Fibroblast of pulmonary artery (primary cell): ENCODE results near the gene JAG2.

Source experiments
- DNase-seq: peaks from one replicate; pipeline ENCODE4 v3.0.0-alpha.2; 2010; ENCODE audit warnings: low read depth
- H3K4me3 ChIP-seq: replicated peaks from 2 replicates; pipeline ENCODE4 v1.5.1; 2011; ENCODE audit warnings: low read depth, mild to moderate bottlenecking, control low read depth, low read length, moderate library complexity
- CTCF ChIP-seq: IDR thresholded peaks from 2 replicates; pipeline ENCODE4 v1.5.1; 2011; ENCODE audit warnings: mild to moderate bottlenecking, control low read depth, low read length, inconsistent platforms; ENCODE audit errors: missing control alignments

The JAG2 gene

GRCh38 chr14:105195051-105195450 is 26.5 kb upstream of the JAG2 start:
- H3K4me3 ChIP-seq: no peak overlapping the region
- no peak for TF ChIP-seq CTCF
- no peak for DNase-seq

GRCh38 chr14:105193916-105194782 is 25.6 kb upstream of the JAG2 start:
- no peak for TF ChIP-seq CTCF
- DNase-seq: peak; percentile 43
- no peak overlapping the region for H3K4me3 ChIP-seq

- no peak for TF ChIP-seq CTCF
- DNase-seq: peak; percentile 53
- no peak overlapping the region for H3K4me3 ChIP-seq
These were observed 24.5 kb upstream of the JAG2 start for GRCh38 chr14:105192866-105193731.

- no peak for DNase-seq
- TF ChIP-seq CTCF: no peak
- no peak overlapping the region for H3K4me3 ChIP-seq
These were observed 19.5 kb upstream of the JAG2 start for GRCh38 chr14:105187935-105188524.

- no peak overlapping the region for H3K4me3 ChIP-seq
- no peak for TF ChIP-seq CTCF
- DNase-seq: no peak
These were observed 18.5 kb upstream of the JAG2 start for GRCh38 chr14:105187116-105187515.

GRCh38 chr14:105185973-105186372 is 17.4 kb upstream of the JAG2 start:
- DNase-seq: no peak
- TF ChIP-seq CTCF: no peak
- H3K4me3 ChIP-seq: no peak overlapping the region
